Measurements from ENCODE around the gene FAM217A.

- TF ChIP-seq POLR2AphosphoS5 (IDR thresholded peaks at IDR 0.05) (no peak), POLR2A (IDR thresholded peaks at IDR 0.05; ENCODE audit: low read depth) (no peak)
- TF ChIP-seq, protein P1, sequence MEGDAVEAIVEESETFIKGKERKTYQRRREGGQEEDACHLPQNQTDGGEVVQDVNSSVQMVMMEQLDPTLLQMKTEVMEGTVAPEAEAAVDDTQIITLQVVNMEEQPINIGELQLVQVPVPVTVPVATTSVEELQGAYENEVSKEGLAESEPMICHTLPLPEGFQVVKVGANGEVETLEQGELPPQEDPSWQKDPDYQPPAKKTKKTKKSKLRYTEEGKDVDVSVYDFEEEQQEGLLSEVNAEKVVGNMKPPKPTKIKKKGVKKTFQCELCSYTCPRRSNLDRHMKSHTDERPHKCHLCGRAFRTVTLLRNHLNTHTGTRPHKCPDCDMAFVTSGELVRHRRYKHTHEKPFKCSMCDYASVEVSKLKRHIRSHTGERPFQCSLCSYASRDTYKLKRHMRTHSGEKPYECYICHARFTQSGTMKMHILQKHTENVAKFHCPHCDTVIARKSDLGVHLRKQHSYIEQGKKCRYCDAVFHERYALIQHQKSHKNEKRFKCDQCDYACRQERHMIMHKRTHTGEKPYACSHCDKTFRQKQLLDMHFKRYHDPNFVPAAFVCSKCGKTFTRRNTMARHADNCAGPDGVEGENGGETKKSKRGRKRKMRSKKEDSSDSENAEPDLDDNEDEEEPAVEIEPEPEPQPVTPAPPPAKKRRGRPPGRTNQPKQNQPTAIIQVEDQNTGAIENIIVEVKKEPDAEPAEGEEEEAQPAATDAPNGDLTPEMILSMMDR (IDR thresholded peaks at IDR 0.05), result no peak
These were observed 13.0 kb upstream of the FAM217A start for GRCh38 chr6:4091941-4092340.

Data from esophagus muscularis mucosa (tissue), 3 donors.